HepG2 (cell line): ENCODE measurements around the gene MYL9. TPM values are rescaled to one million over a fixed set of nuclear protein-coding genes. Genes with fewer than 3 reads are reported as not detected.

Experiments used
- DZIP1 ChIP-seq: sonication (generic); formaldehyde crosslinking; IDR thresholded peaks from 2 replicates; pipeline ENCODE4 v1.5.0; 2020; ENCODE audit warnings: mild to moderate bottlenecking, missing genetic modification reagents
- NKX3-1 ChIP-seq: sonication (generic); formaldehyde crosslinking; IDR thresholded peaks from 2 replicates; pipeline ENCODE4 v1.5.0; 2020; ENCODE audit warnings: missing genetic modification reagents
- PRDM15 ChIP-seq: sonication (generic); formaldehyde crosslinking; IDR thresholded peaks from 2 replicates; pipeline ENCODE4 v1.4.0; 2020; ENCODE audit warnings: missing genetic modification reagents
- RFX1 ChIP-seq: fragments of 450-650 bp; IDR thresholded peaks from 2 replicates; pipeline ENCODE4 v1.6.1; 2017
- ZFP82 ChIP-seq: sonication (generic); formaldehyde crosslinking; IDR thresholded peaks from 2 replicates; pipeline ENCODE4 v1.5.1; 2020; ENCODE audit warnings: mild to moderate bottlenecking, missing genetic modification reagents, borderline replicate concordance
- ZNF142 ChIP-seq: sonication (generic); formaldehyde crosslinking; IDR thresholded peaks from 2 replicates; pipeline ENCODE4 v1.4.0; 2020; ENCODE audit warnings: missing genetic modification reagents
- ZNF235 ChIP-seq: sonication (generic); formaldehyde crosslinking; IDR thresholded peaks from 2 replicates; pipeline ENCODE4 v1.8.1; 2023; ENCODE audit warnings: mild to moderate bottlenecking, missing genetic modification reagents, borderline replicate concordance
- ZNF574 ChIP-seq: sonication (generic); formaldehyde crosslinking; IDR thresholded peaks from 2 replicates; pipeline ENCODE4 v1.4.0; 2020; ENCODE audit warnings: missing genetic modification reagents
- ZNF775 ChIP-seq: sonication (generic); formaldehyde crosslinking; IDR thresholded peaks from 2 replicates; pipeline ENCODE4 v1.4.0; 2020; ENCODE audit warnings: missing genetic modification reagents, mild to moderate bottlenecking, moderate library complexity, borderline replicate concordance
- polyA plus RNA-seq, 8 experiments: library from polyadenylated mRNA; depleted of rRNA in 3 of 8; stranded (reverse) in 7 of 8; unstranded in 1 of 8; fragments of >200 nt; fragmentation: Illumina TruSeq in 4 of 8; extraction: Trizol in 4 of 8; gene quantifications; 2 replicates each; pipeline versions ENCODE4 v1.2.1 to v1.2.3, GENCODE V29; 2011 to 2016; ENCODE audit warnings: low read depth in 4 of 8, missing spikeins in 1 of 8, mixed read lengths in 1 of 8; ENCODE audit not compliant: insufficient read depth in 1 of 8
- total RNA-seq, 5 experiments: library from RNA; depleted of rRNA; stranded (reverse); fragments of >200 nt; fragmentation: Illumina TruSeq; extraction: Trizol; gene quantifications; 2 replicates each; pipeline ENCODE4 v1.2.3, GENCODE V29; 2016; ENCODE audit warnings: low read depth in 1 of 5

Gene MYL9
- total and polyA plus RNA-seq, 2 of the 13 experiments (the other 11 are each of a cell fraction or from before 2014, with no cell fraction given) = 0.87 to 2.2 TPM

- TF ChIP-seq ZNF142 (CRISPR knock-in tag) (0 out of 2 replicates have a peak, but pooled peaks have one; percentile 60), ZNF235 (CRISPR knock-in tag) (no peak), PRDM15 (CRISPR knock-in tag) (peak; percentile 28; the same call in 1 of the 2 replicates), ZNF775 (CRISPR knock-in tag) (no peak), DZIP1 (CRISPR knock-in tag) (peak; percentile 74; the same call in 1 of the 2 replicates), NKX3-1 (no peak), ZNF574 (CRISPR knock-in tag) (peak; percentile 3; the same call in 1 of the 2 replicates), ZFP82 (CRISPR knock-in tag) (0 out of 2 replicates have a peak, but pooled peaks have one; percentile 16), RFX1 (no peak)
Observed at GRCh38 chr20:36573798-36574365, 32.6 kb downstream of the MYL9 start (continued).
